ENCODE results near the gene CCNJL.

CCNJL gene

DNA sequence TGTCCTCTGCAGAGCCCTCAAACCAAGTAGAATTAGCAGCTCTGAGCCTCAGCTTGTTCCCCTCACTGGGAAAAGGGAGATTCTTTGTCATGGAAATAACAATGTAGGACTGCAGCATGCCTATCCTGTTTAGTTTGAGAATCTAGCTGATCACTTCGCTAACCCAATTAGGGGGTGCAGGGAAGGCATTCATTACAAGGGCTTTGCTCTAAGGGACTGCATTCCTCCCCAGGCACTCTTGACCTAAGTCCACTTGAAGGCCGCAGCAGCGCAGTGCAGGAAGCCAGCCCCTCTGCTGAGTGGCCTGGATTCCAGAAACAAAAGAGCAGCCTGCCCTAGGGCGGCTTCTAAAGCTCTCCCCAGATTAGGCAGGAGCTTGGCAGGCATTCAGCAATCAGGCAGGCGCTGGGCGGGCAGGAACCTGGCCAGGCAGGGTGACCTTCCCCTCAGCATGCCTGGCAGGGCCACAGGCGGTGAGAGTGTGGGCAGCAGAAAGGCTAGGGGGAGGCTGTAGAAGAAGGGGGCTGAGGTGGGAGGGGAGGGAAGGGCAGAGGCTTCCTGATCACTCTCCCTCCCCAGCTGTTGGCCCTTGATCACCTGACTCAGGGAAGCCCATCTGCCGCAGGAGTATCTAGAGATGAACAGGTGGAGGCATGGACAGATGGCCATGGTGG lies 24.8 kb downstream of the CCNJL start:
- peak; percentile 21 for DNase-seq

DNA sequence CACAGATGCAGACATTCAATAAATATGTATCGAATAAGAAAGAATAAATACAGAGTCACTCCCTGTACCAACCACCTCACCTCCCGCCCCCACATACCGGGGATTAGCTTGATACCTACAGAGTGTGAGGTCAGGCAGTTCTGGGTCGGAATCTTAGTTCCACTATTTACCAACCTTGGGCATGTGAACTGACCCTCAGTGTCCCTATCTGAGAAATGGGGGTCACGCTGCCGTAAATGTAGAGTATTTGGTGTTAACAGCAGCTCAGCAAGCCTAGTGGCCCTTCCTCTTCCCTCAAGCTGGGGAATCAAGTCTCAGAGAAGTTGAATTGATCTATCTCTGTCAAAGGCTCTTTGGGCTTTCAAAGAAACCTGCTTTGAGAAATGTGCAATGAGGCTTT lies 25.4 kb downstream of the CCNJL start:
- no peak for DNase-seq

DNA sequence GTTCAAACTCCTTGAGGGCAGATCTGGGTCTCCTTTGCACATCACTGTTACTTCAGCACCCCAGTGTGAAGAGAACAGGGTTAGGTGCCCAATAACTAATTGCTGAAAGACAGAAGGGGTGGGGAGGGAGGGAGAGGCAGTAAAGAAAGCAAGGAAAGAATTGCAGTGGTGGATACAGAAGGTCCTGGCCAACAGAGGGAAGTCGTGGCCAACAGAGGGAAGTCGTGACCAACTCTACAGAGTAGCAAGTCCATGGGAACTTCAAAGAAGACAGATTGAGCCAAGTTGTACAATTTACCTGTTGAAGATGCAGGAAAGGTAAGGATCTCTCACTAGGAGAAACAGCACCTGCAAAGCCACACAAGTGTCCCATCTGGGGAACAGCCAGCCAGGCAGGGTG lies 27.0 kb downstream of the CCNJL start:
- no peak for DNase-seq

DNA sequence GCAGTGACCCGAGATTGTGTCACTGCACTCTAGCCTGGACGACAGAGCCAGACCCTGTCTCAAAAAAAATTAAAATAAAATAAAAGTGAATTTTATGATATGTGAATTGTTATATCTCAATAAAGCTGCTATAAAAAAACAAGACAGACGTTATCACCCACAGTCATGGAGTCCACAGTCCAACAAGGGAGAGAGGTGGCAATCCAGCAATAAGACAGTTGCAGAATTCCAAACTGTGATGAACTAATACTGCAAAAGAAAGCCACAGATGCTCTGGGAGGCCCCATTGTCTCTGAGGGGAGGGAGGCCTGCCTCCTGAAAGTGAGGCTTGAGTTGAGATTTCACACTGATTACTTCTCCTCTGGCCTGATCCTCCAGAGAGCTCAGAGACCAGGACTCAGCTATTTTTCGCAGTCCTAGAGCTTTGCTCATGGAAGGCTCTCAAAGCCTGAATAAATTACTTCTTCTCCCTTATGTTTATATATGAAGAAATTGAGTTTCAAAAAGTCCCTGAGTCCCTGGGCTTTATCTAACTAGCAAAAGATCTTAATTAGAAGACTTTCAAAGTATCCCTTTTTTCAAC lies 28.0 kb downstream of the CCNJL start:
- DNase-seq, result no peak

DNA sequence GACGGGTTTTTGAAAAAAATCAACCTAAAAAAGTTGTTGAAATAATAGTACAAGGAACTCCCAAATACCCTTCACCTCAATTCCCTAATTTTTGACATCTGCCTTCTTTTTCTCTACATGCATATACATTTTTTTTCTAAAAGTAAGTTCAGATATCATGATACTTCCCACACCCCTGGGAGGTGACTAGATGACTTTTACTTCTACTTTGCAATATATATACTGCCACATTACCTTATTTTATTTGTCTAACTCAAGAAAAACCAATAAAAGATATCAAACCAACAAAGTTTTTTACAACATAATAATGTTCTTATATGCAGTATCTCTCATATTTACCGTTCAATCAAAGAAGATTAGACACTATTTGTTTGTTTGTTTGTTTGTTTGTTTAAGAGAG lies 31.1 kb downstream of the CCNJL start:
- no peak for DNase-seq

DNA sequence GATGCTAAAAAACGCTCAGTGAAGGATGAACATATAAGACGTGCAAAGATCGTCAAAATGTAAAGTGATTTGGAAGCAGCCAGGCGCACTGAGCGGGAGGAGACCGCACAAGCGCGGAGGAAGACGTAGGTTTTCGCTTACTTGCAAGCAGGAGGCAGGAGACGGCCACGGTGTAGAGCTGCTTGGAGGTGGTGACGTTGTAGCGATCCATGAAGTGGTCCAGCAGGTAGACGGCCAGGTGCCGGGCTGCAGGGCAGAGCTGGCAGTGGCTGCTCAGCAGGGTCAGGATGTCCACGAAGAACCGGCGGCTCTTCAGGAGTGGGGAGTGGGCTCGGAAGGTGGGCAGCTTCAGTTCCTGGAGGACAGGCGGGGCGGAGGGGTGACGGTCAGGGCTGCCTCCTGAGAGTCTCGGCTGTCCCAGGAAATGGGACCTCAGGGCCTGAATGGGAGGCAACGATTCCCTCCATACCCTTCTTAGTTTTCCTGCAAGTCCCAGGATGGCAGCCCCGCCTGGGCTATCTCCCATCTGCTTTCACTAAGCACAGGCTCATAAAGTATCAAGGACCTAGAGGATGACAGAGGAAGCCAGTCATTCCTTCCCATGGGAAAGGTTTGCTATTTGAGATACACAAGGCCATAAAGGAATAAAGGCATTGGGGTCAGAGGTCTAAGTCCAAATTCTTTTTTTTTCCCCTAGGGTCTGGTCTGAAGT lies 31.8 kb downstream of the CCNJL start:
- DNase-seq, result no peak

DNA sequence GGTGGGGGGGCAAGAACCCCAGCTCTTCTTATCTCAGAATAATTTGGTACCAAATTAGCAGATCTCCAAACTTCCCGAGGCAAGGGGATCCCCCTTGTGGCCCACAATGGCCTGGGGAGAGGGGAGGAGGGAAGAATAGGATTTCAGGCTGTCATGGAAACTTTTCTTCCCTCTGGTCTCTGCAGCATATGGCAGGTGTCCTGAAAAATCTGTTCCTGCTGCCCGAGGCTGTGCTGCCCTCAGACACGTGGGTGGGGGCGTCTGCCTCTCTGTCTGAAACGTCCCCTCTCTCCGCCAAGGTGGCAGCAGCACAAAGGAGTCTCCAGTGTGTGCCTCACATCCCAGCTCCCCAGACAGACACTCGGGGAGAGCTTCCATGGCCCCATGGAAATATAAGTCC lies 34.0 kb downstream of the CCNJL start:
- no peak for DNase-seq

DNA sequence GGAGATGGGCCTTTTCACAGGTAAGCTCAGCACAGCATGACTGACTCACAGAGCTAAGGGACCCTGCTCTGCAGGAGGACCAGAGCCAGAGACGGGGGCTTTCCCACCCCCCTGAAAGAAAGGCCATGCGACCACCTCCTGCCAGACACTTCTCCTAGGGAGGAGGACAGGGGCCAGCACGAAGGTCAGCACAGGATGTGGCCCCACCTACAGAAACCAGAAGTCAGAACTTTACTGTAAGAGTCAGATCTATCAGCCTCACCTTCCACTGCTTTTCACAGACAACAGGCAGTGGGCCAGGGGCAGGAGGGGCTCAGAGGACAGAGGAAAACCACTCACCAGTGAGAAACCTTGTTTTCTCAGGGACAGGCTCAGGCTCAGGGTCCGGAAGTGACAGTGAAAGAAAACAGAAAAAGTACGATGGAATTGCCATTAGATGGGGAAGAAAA lies 37.9 kb downstream of the CCNJL start:
- DNase-seq, result no peak

DNA sequence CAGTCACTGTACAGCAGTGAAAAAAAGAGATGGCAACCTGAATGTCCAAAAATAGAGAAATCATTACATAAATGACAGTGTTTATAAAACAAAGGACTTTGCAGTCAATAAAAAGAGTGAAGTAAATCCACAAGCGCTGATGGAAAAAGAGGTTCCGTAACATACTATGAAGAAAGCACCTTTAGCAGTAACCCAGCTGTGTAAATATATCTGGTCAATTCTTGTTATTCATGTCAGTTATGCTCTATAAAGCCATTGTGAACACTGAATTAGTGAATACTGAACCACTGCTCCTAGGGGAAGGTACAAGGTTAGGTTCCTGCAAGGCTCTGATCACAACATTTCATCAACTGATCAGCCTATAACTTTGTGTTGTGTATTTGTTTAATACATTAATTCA lies 39.5 kb downstream of the CCNJL start:
- DNase-seq, result peak; percentile 11

DNA sequence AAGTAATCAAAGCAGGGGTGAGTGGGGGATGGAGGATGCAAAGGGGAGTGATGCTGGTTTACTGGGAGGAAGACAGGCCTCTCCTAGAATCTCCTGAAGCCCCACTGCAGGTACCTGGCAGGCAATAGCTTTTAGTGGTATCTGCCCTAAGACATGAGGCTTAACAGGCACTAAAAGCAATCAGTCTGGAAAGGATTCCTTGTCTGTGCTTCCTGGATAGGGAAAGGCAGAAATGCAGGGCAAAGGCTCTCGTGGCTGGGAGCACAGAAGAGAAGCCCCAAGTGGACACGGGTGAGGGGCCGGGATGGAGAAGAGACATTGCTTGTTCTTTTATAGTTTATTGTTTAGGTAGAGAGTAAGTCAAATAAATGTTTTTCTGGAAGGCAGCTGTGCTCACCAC lies 40.1 kb downstream of the CCNJL start:
- DNase-seq, result no peak

DNA sequence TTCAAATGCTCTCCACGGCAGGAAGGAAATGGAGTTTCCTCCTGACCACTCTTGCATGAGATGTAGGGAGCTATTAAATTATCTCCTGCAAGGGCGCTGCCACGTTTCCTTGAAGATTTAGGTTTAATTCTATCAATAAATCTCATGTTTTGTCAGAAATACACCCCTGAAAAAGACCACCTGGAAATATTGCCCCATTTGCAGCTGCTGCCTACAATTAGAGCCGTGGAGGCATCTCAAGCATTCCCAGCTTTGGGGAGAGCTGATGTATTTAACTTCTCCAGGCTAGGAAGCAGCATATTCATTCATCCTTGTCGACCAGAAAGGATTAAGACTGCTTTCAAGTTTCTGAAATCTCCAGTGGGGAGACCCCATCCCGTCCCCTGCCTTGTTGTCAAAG lies 40.5 kb downstream of the CCNJL start:
- DNase-seq, result no peak

DNA sequence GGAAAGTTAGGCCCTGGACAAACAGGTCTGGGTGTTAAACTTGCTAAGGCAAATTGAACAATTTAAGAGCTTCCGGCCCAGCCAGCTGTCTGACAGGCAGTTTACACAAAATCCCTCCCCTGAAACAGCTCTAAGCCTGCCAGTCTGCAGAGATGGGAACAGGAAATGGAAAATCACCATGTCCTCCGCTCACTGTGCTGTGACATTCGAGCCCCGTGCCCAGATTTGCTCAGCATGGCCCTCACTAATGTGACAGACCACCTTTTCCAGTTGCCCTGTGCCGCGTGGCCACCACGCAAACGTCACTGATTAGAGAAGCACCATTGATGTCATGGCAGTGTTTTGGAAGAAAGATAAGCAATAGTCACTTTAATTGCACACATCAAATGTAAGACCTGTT lies 41.0 kb downstream of the CCNJL start:
- DNase-seq, result peak; percentile 61

DNA sequence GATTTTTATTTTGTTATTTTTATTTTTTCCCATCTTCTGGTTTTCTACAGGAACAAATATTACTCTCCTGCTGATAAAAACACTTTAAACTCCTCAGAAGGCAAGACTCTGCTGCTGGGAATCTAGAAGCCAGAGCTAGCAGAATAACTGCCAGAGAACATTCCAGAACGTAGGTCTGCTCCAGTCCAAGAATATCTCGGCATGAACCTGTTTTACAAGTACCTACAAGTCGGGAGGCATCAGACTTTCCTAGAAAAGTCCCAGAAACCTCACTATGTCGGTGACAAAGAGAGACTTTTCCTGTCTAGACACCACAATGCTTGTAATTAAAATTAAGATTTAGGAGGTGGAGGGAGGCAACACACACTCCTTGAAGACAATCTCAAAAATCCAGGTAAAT lies 41.7 kb downstream of the CCNJL start:
- no peak for DNase-seq

DNA sequence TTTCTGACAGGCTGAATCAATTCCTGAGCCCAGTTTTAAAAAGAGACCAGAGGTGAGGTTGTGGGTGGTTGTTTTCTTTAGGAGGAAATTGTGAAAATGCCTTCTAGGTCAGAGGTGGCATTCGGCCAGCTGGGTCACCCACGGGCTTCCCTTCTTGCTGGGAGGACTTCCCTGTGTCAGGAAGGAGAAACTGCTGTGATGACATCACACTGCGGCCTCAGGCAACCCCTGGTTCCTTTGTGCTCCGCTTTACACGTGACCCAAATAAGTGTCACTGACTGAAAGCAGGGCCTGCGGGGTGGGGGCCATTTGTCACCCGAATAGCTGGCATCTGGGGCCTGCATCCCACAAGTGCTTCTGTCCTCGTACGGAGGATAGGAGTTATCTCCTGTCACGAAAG lies 43.3 kb downstream of the CCNJL start:
- DNase-seq, result no peak

DNA sequence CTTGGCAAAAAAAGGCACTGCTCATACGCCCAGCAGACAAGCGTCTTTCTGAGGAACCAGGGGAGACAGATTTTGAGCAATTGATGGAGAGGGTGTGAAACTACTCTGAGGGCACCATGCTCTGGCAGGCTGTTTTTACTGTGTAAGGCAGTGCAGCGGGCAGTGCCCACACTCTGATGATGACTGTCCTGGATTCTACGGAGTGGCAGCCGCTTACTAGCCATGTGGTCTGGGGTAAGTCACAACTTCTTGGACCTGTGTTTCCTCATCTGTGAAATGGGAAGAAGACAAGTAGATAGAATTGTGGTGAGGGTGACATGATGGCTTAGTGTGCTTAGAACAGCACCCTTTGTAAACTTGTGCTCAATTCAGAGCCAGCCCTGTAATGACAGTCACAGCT lies 44.2 kb downstream of the CCNJL start:
- DNase-seq, result no peak

DNA sequence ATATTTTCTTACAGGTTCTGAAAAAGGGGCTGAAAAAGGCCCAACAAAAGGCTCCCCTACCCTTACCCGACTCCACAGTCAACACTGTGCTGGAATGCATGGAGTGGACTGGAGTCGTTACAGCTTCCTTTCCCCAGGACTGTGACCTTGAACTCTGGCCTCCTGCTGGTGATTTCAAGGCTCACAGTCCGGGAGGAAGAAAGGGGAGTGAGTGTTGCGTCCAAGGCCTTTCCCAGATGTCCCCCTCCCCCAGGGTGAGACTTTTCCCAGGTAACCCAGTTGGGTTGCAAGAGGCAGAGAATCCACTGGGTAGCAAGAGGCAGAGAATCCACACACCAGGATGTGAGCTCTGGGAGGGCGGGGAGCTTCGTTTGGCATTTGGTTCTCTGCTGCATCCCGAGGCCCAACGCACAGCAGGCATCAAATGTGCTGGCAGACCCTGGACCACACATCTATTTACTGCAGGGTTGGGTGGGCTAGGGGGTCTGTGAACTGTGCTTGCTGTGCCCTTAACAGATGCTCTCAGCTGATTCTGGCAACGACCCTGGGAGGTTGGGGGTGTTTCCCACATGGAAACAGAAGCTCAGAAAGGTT lies 45.5 kb downstream of the CCNJL start:
- DNase-seq, result no peak

DNA sequence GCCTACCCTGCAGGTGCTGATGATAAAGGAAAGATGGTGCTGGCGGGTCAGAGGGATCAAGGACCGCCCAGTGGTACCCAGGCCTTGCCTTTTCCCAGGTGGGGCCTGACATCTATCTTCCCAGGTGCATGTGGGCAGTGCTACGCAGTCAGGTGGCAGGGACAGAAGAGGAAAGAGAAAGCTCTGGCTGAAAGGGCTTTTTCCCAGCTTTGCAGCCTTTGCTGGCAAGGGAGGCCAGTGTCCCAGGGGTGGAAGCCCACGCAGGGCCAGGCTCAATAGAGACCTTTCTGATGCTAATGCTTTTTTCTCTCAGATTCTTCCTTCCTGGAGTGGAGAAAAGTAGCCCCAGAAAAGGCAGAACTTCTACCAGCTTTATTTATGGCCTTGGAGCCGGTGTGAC lies 46.3 kb downstream of the CCNJL start:
- no peak for DNase-seq

DNA sequence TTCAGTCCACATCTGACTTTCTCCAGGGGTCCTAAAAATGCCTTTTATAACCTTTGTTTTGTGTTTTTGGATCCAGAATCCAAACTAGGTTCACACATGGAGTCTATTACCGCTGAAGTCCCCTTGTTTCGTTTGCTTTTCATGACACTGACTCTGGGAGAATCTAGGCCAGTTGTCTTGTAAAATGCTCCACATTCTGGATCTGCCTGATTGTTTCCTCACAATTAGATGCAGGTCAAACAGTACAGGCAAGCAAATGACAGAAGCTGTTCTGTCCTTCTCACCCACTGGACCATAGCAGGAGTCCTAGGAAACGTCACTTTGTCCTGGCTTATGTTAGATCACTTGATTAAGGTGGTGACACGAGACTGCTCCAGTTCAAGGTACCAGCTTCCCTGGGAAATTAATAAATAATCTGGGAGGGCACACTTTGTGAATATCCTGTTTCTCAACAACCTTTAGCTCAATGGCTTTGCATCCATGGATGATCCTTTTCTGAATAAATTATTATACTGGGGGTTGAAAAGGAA lies 49.0 kb downstream of the CCNJL start:
- no peak for DNase-seq

DNA sequence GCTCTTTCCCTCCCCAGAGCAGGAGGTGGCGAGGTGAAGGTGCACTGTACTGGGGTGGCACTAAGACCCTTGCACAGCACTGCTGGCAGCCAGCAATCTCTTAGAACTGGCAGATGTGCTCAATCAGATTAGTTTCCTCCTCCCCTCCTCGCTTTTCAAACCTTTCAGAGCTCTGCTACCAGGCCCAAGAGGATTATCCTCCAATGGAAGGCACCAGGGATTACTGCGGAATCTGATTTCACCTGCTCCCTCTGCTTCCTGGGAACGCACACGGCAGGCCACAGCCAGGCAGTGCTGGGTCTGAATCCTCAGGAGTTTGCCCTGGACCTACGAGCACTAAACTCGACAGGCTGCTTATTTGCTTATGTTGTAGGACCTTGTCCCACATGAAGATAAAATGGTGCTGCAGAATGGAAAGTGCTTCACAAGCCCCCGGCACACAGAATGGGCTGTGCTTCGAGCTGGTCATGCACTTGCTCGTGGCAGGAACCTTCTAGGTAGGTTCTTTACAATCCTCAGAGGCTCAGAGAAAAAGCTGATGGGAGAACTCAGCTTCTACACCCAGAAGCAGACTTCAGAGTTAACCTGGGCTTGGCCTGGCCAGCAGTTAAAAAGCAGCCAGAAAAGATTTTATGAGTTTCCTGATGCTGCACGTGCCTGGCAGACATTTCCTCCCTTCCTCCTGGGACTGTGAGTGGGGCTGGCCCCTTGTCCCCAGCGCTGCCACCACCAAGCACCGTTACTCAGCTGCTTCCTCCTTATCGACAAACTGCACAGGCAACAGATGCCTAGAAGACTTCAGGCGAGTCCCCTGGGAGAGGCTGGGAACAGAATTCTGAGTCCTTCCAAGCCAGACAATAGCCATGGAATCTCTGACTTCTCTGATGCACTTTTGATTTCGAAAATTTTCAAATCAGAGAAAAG lies 50.0 kb downstream of the CCNJL start:
- peak; percentile 31 for DNase-seq

DNA sequence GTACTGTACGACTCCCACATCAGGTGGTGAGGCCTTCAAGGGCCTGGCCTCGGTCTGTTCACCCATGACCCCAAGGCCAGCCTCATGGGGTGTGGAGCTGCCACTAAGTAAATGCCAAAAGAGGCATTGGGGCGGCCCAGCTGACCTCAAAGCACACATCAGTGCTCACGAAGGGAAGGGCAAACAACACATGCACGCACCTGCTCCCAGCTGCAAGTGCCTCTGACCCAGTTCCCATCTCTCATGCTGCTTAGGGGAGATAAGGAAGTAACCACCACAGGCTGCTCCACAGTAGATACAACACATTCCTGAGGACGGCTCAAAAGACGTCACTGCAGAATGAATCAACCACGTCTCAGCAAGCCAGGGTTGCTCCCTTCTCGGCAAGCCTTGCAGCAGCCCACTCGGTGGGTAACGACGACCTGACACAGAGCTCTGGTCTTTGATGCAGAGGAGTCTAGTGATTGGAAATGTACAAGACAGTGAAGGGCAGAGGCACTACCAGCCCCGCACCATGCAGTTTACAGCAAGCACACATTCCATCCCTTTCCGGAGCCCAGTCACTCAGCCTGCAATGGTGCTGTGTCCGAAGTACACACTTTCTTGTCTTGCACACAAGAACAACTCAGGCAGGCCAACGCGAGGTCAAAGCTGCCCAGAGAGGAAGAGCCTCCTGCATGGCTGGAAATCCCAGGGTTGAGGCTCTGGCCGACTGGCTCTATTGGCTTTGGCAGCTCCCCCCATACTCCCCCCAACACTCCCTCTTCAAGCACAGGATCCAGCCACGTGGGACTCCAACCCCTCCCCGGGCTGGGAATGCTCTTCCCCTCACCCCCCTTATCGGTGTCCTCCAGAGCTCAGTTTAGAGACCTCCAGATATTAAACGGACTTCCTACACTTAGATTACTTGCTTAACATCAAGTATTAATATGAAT lies 51.2 kb downstream of the CCNJL start:
- peak; percentile 15 for DNase-seq

DNA sequence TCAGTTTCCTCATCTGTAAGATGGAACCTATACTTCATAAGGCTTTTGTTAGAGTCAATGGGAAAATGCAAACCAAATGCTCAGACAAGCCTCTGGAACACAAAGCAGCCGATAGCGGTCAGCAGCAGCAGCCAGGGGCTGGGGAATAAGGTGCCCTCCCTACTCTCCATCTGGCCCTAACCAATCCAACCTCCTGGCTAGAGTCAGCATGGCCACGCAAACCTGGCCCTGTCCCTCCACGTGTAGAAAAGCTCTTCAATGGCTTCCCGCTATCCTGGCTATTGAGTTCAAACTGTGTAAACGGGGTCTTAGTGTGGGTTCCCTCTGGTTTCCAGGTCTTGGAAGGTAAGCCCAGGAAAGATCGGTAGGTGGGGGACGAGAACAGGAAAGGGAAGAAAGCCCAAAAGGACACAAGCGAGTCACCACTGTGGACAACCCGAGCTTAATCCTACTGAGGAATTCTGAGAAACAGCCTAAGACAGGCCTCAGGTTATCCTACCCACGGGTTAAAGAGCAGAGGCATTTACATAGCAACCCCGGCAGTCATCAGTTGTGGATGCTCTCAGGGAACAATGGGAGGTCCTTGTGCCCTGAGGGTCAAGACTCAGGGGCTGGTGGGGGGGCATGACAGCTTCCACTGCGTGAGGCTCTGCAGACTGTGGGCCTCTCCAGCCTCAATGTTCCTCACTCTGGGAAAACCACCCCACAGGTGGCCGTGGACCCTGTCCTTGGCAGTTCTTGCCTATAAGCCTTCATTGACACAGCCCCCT lies 52.2 kb downstream of the CCNJL start:
- no peak for DNase-seq
